HG03521 (cell line): ENCODE results near the gene HIBADH.
"Not testable (repeated sequence)": the region's sequence is repeated elsewhere in the genome, so short reads cannot be mapped to it uniquely, and the experiment has no call there.

Experiments used
- ATAC-seq: cut with Tn5 transposase; IDR thresholded peaks from one replicate; pipeline ENCODE4 v1.9.1; 2021; ENCODE audit warnings: mild to moderate bottlenecking, moderate library complexity; ENCODE audit not compliant: unreplicated experiment

The HIBADH gene

GRCh38 chr7:27680610-27681009 is 17.9 kb upstream of the HIBADH start:
- no peak for ATAC-seq

GRCh38 chr7:27678617-27679260 is 16.1 kb upstream of the HIBADH start:
- no peak for ATAC-seq

- ATAC-seq: no peak
Measured at GRCh38 chr7:27677912-27678612, 15.4 kb upstream of the HIBADH start.

GRCh38 chr7:27674126-27674525 is 11.4 kb upstream of the HIBADH start:
- ATAC-seq: not testable (repeated sequence)

GRCh38 chr7:27671675-27672074 is 9.0 kb upstream of the HIBADH start:
- ATAC-seq: no peak

- ATAC-seq: no peak
Measured at GRCh38 chr7:27670676-27671075, 8.0 kb upstream of the HIBADH start.

- no peak for ATAC-seq
Measured at GRCh38 chr7:27670177-27670576, 7.5 kb upstream of the HIBADH start.

- no peak for ATAC-seq
Measured at GRCh38 chr7:27665531-27665930, 2.8 kb upstream of the HIBADH start.

- no peak for ATAC-seq
Measured at GRCh38 chr7:27663989-27664331, 1.3 kb upstream of the HIBADH start.

- ATAC-seq: no peak
Measured at GRCh38 chr7:27661811-27662489, 733 bp downstream of the HIBADH start.

GRCh38 chr7:27656724-27657123 is 6.0 kb downstream of the HIBADH start:
- ATAC-seq: no peak

GRCh38 chr7:27655184-27655583 is 7.5 kb downstream of the HIBADH start:
- ATAC-seq: no peak

GRCh38 chr7:27652518-27652917 is 10.2 kb downstream of the HIBADH start:
- no peak for ATAC-seq

GRCh38 chr7:27651702-27652101 is 11.0 kb downstream of the HIBADH start:
- no peak for ATAC-seq

- ATAC-seq: no peak
Measured at GRCh38 chr7:27650283-27650682, 12.4 kb downstream of the HIBADH start.

GRCh38 chr7:27647489-27647888 is 15.2 kb downstream of the HIBADH start:
- no peak for ATAC-seq

- ATAC-seq: no peak
Measured at GRCh38 chr7:27647046-27647445, 15.6 kb downstream of the HIBADH start.

GRCh38 chr7:27642271-27642670 is 20.4 kb downstream of the HIBADH start:
- no peak for ATAC-seq

- ATAC-seq: no peak
Measured at GRCh38 chr7:27641581-27642230, 21.0 kb downstream of the HIBADH start.

GRCh38 chr7:27640884-27641574 is 21.7 kb downstream of the HIBADH start:
- no peak for ATAC-seq

GRCh38 chr7:27639851-27640250 is 22.8 kb downstream of the HIBADH start:
- ATAC-seq: no peak
